Activated B cell treated with CpG ODN at 0.5 μM for 24 hours (primary cell): ENCODE data around the gene SPTBN5. TPM values are rescaled to one million over a fixed set of nuclear protein-coding genes. Genes with fewer than 3 reads are reported as not detected.

Experiments
- ATAC-seq: fragments of 200-7000 bp; cut with Tn5 transposase; one replicate; pipeline ENCODE4 v1.10.0; 2021; ENCODE audit warnings: low read depth, mild to moderate bottlenecking, moderate library complexity
- CTCF ChIA-PET: fragments of 350-600 bp; sonication (Branson Sonifier 250); formaldehyde crosslinking; loops from one replicate; lab custom pipeline; 2021; ENCODE audit warnings: antibody characterized with exemption; lab: Charles Lee
- POLR2A ChIA-PET: fragments of 350-600 bp; sonication (Branson Sonifier 250); formaldehyde crosslinking; loops from one replicate; lab custom pipeline; 2021; ENCODE audit warnings: antibody characterized with exemption; lab: Charles Lee
- DNase-seq: peaks from one replicate; pipeline ENCODE4 v3.0.0; 2022
- H3K27ac Mint-ChIP-seq: one replicate; pipeline ENCODE4 v1.8.0; 2020; ENCODE audit warnings: mixed read lengths
- H3K27me3 Mint-ChIP-seq: one replicate; pipeline ENCODE4 v1.8.0; 2021; ENCODE audit warnings: mixed read lengths
- H3K36me3 Mint-ChIP-seq: one replicate; pipeline ENCODE4 v1.8.0; 2021; ENCODE audit warnings: low read depth, mixed read lengths
- H3K4me1 Mint-ChIP-seq: one replicate; pipeline ENCODE4 v1.8.0; 2021; ENCODE audit warnings: mixed read lengths
- H3K4me3 Mint-ChIP-seq: one replicate; pipeline ENCODE4 v1.8.0; 2020; ENCODE audit warnings: mild to moderate bottlenecking, mixed read lengths
- H3K9me3 Mint-ChIP-seq: one replicate; pipeline ENCODE4 v1.8.0; 2020; ENCODE audit warnings: mixed read lengths
- CTCF ChIP-seq: fragments of 200-600 bp; IDR thresholded peaks from one replicate; pipeline ENCODE4 v1.8.0; 2022; ENCODE audit warnings: antibody characterized with exemption, mild to moderate bottlenecking
- intact Hi-C: fragments of 100-400 bp; cut with micrococcal nuclease; formaldehyde crosslinking; loops from one replicate; pipeline ENCODE4 v1.15.1; 2024
- total RNA-seq: library from RNA; stranded (reverse); gene quantifications from 2 replicates; pipeline ENCODE4 v1.2.3, GENCODE V29; 2022

Gene SPTBN5
- total RNA-seq, 1 donor from 2014 or later, result 1.1 TPM

GRCh38 chr15:41932511-41933289, 38.8 kb upstream of the SPTBN5 start:
- peak overlapping the region; percentile 24 for H3K27ac Mint-ChIP-seq
- no peak for TF ChIP-seq CTCF
- peaks cover 13% of the 10 kb centered on the region for H3K36me3 Mint-ChIP-seq
- peaks cover 84% of the 10 kb centered on the region for H3K4me1 Mint-ChIP-seq
- DNase-seq, result no peak
- H3K9me3 Mint-ChIP-seq, result no peaks in the 10 kb centered on the region
- POLR2A ChIA-PET, result interaction anchor here (1.5 kb wide), 1 partner anchor 40 kb away, joined by 4 read pairs; the partner anchor contains the start of gene EHD4
- no peaks in the 10 kb centered on the region for H3K27me3 Mint-ChIP-seq
- H3K4me3 Mint-ChIP-seq, result no peak overlapping the region
- ATAC-seq, result no peak
- intact Hi-C loops, result no loop called here
- CTCF ChIA-PET, result interaction anchor here (0.6 to 1.1 kb wide), 2 partner anchors 40 to 159 kb away, joined by 3 read pairs; partner anchors contain the start of genes EHD4 and MAPKBP1

GRCh38 chr15:41932101-41932500, 38.2 kb upstream of the SPTBN5 start:
- CTCF ChIA-PET, result no interaction called here
- Mint-ChIP-seq H3K27me3 (no peaks in the 10 kb centered on the region), H3K4me3 (no peak overlapping the region), H3K36me3 (peaks cover 8% of the 10 kb centered on the region), H3K9me3 (no peaks in the 10 kb centered on the region), H3K4me1 (peaks cover 84% of the 10 kb centered on the region), H3K27ac (no peak overlapping the region)
- intact Hi-C loops, result no loop called here
- no peak for TF ChIP-seq CTCF
- ATAC-seq (no peak), DNase-seq (no peak)
- POLR2A ChIA-PET, result interaction anchor here (0.6 to 4.8 kb wide), 2 partner anchors 38 to 338 kb away, joined by 3 to 92 read pairs; partner anchors contain the start of gene EHD4

- no peak overlapping the region for H3K4me3 Mint-ChIP-seq
- POLR2A ChIA-PET, result interaction anchor here (0.7 to 4.8 kb wide), 2 partner anchors 32 to 39 kb away, joined by 5 to 92 read pairs; partner anchors contain the start of gene EHD4
- ATAC-seq, result no peak
- intact Hi-C loops, result no loop called here
- H3K27ac Mint-ChIP-seq, result peak overlapping the region; percentile 88
- no peak for TF ChIP-seq CTCF
- peaks cover 2% of the 10 kb centered on the region for H3K36me3 Mint-ChIP-seq
- H3K27me3 Mint-ChIP-seq, result no peaks in the 10 kb centered on the region
- no peaks in the 10 kb centered on the region for H3K9me3 Mint-ChIP-seq
- peaks cover 87% of the 10 kb centered on the region for H3K4me1 Mint-ChIP-seq
- DNase-seq, result no peak
- CTCF ChIA-PET, result interaction anchor here (3.1 kb wide), 1 partner anchor 27 kb away, joined by 10 read pairs; no protein-coding TSS in a partner anchor
Measured at GRCh38 chr15:41930867-41931222, 37.0 kb upstream of the SPTBN5 start.

GRCh38 chr15:41930221-41930866, 36.5 kb upstream of the SPTBN5 start:
- no peak for ATAC-seq
- ChIA-PET CTCF (interaction anchor here (3.1 kb wide), 1 partner anchor 27 kb away, joined by 10 read pairs; no protein-coding TSS in a partner anchor), POLR2A (interaction anchor here (1.6 to 4.8 kb wide), 3 partner anchors 26 to 157 kb away, joined by 7 to 92 read pairs (median 7); partner anchors contain the start of genes EHD4 and MAPKBP1)
- H3K27ac Mint-ChIP-seq, result peak overlapping the region; percentile 88
- intact Hi-C loops, result no loop called here
- peaks cover 86% of the 10 kb centered on the region for H3K4me1 Mint-ChIP-seq
- no peaks in the 10 kb centered on the region for H3K9me3 Mint-ChIP-seq
- peak overlapping the region; percentile 65 for H3K4me3 Mint-ChIP-seq
- TF ChIP-seq CTCF, result no peak
- H3K36me3 Mint-ChIP-seq, result peaks cover 2% of the 10 kb centered on the region
- H3K27me3 Mint-ChIP-seq, result no peaks in the 10 kb centered on the region
- no peak for DNase-seq
